ENCODE results near the gene P2RX6.

DNA sequence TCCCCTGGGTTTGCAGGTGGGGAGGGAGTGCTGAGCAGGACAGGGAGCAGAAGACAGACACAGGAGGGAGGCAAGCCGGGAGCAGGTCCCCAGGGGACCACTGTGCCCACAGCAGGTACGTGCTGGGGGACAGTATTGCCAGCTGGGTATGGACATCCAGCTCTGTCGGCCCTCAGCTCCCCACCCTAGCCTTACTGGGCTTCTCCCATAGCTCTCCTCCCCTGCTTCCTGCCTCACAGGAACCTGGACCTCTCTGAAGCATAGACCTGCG lies 40.5 kb downstream of the P2RX6 start:
- TF ChIP-seq, protein P1, sequence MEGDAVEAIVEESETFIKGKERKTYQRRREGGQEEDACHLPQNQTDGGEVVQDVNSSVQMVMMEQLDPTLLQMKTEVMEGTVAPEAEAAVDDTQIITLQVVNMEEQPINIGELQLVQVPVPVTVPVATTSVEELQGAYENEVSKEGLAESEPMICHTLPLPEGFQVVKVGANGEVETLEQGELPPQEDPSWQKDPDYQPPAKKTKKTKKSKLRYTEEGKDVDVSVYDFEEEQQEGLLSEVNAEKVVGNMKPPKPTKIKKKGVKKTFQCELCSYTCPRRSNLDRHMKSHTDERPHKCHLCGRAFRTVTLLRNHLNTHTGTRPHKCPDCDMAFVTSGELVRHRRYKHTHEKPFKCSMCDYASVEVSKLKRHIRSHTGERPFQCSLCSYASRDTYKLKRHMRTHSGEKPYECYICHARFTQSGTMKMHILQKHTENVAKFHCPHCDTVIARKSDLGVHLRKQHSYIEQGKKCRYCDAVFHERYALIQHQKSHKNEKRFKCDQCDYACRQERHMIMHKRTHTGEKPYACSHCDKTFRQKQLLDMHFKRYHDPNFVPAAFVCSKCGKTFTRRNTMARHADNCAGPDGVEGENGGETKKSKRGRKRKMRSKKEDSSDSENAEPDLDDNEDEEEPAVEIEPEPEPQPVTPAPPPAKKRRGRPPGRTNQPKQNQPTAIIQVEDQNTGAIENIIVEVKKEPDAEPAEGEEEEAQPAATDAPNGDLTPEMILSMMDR (IDR thresholded peaks at IDR 0.05; ENCODE audit: poor library complexity) = no peak
- TF ChIP-seq EZH2 (IDR thresholded peaks at IDR 0.05; ENCODE audit: borderline replicate concordance) (no peak), EZH2phosphoT487 (IDR thresholded peaks at IDR 0.05; ENCODE audit: low read depth, severe bottlenecking, unreplicated experiment) (no peak)

All from hepatocyte (in vitro differentiated cells).